GM21737 (cell line): Measurements from ENCODE around the gene DENND6A.
"Not testable (repeated sequence)": the region's sequence is repeated elsewhere in the genome, so short reads cannot be mapped to it uniquely, and the experiment has no call there.

Experiments
- ATAC-seq: cut with Tn5 transposase; IDR thresholded peaks from one replicate; pipeline ENCODE4 v1.9.1; 2021; ENCODE audit warnings: mild to moderate bottlenecking, moderate library complexity; ENCODE audit not compliant: unreplicated experiment

The DENND6A gene

GRCh38 chr3:57637391-57637790, 55.5 kb downstream of the DENND6A start:
- ATAC-seq: no peak

- ATAC-seq: not testable (repeated sequence)
Measured at GRCh38 chr3:57634259-57634658, 58.6 kb downstream of the DENND6A start.

GRCh38 chr3:57627976-57628375, 64.9 kb downstream of the DENND6A start:
- no peak for ATAC-seq

DNA sequence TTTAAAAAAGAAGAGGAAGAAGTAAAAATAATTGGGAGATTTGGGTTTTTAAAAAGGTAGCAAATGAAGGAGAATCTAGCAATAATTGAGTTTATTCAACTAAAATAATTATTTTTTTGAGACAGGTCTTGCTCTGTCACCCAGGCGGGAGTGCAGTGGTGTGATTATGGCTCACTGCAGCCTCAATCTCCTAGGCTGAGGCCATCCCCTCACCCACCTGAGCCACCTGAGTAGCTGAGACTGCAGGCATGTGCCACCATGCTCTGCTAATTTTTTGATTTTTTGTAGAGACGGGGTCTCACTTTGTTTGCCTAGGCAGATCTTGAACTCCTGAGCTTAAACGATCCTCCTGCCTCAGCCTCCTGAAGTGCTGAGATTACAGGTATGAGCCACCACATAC, 68.1 kb downstream of the DENND6A start:
- no peak for ATAC-seq

DNA sequence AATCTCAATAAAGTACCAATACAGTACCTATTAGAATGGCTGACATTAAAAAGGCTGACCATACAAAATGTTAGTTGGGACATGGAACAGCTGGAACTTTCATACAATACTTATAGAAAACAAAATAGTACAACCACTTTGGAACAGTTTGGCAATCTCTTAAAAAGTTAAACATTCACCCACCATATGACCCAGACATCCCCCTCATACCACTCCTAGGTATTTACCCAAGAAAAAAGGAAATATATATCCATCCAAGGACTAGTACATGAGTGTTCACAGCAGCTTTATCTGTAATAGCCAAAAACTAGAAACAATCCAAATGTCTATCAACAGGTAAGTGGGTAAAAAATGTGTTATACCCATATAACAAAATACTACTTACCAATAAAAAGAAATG, 70.5 kb downstream of the DENND6A start:
- no peak for ATAC-seq

DNA sequence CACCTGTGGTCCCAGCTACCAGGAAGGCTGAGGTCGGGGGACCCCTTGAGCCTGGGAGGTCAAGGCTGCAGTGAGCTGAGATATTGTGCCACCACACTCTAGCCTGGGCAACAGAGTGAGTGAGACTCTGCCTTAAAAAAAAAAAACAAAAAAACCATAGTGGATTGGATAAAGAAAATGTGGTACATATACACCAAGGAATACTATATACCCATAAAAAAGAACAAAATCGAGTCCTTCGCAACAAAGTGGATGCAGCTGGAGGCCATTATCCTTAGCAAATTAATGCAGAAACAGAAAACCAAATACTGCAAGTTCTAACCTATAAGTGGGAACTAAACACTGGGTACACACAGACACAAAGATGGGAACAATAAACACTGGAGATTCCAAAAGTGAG, 75.1 kb downstream of the DENND6A start:
- ATAC-seq: no peak

DNA sequence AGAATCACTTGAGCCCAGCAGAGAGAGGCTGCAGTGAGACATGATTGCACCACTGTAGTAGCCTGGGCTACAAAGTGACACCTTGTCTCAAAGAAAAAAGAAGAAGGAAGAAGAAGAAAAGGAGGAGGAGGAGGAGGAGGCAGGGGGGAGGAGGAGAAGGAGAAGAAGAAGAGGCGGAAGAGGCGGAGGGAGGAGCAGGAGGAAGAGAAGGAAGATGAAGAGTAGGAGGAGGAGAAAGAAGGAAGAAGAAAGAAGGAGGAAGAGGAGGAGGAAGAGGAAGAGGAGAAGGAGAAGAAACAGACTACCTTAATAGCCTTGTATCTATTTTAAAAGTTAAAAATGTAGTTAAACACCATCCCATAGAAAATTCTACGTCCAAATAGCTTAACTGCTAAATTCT, 76.6 kb downstream of the DENND6A start:
- ATAC-seq: no peak

DNA sequence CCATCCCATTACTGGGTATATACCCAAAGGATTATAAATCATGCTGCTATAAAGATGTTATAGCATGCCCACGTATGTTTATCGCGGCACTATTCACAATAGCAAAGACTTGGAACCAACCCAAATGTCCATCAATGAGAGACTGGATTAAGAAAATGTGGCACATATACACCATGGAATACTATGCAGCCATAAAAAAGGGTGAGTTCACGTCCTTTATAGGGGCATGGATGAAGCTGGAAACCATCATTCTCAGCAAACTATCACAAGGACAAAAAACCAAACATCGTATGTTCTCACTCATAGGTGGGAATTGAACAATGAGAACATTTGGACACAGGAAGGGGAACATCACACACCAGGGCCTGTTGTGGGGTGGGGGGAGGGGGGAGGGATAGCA, 81.0 kb downstream of the DENND6A start:
- not testable (repeated sequence) for ATAC-seq

- no peak for ATAC-seq
Measured at GRCh38 chr3:57605683-57606082, 87.2 kb downstream of the DENND6A start.

DNA sequence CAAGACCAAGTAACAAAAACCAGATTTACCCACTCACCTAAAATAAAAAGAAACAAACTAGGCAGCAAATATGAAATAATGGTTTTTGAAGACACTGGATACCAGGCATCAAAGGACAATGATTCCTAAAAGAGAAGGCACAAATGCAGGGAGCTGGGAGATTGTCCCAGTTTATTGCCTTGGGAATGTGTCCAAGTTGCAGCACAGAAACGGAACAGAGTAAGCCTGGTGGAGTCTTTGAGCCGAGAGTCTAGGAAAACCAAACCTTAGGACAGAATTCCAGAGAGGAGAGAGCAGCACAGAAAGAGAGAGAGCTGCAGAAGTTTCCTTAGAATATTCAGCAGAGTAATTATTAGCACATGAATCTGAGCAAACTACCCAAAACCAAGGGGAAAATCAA, 87.9 kb downstream of the DENND6A start:
- ATAC-seq: no peak

DNA sequence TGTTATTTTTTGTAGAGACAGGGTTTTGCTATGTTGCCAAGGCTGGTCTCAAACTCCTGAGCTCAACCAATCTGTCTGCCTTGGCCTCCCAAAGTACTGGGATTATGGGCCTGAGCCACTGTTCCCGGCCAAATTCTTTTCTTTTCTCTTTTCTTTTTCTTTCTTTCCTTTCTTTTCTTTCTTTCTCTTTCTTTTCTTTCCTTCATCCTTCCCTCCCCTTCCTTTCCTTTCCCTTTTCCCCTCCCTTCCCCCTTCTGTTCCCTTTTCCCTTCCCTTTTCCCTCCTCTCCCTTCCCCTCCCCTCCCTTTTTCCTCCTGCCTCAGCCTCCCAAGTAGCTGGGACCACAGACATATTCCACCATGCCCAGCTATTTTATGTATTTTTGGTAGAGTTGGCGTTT, 92.7 kb downstream of the DENND6A start:
- no peak for ATAC-seq

GRCh38 chr3:57598765-57599360, 94.0 kb downstream of the DENND6A start:
- ATAC-seq: no peak

DNA sequence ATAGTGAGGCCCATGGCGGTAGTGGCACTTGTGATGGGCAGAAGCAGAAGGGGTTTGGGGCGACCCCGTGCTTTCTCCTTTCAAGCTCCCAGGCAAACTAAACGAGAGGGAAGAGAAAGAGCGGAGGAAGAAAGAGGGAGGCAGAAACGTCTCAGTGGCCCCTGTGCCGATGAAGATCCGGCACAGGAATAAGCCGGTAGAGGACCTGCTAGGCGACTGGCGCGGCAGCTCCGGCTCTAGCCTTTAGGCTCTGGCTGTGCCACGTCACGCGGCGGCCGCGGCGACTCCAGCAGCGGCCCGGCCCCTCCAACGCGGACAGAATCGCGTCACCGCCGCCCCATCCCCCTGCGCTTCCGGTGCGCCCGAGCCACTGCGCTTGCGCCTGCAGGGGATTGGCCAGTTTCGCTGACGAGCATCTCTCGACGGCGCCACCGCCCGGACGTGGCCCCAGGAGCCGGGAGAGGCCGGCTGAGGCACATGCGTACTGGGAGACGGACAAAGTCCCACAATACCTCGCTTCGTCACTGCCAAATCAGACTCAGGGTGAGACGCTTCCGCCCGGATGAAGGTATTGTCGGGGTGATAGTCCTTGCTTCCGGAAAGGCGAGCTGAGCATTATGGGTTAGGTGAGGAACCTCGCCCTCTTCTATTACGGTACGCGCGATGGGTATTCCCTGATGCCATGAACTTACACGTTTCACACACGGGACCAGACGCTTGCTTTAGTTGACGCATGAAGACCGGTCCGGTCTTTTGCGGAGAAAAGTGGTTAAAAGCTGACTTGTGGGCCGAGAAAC, 95.6 kb downstream of the DENND6A start, which contains the start of gene ARF4:
Gene ARF4 (minus strand): TSS at position 218 of the 797 bp plus-strand sequence. CDS start 204 bp downstream, at position 14.
- ATAC-seq: peak; percentile 92

GRCh38 chr3:57596495-57597126, 96.3 kb downstream of the DENND6A start:
- ATAC-seq: no peak

DNA sequence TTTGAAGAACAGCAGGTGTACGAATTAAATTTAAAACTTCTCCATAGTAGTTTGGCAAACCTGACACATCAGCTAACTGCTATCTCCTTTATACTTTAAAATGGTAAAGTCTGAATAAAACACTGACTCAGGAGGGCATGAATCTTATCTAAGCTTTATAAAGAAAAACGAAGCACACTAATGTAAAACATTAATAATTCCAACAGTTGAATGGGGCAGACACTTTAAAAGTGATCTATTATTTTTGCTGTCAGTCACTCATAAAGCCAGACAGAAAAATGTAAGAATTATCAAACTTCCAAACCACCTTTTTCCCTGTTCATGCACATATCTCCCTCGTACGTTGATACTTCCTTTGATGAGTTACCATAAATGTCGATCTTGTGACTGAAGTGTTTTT, 98.3 kb downstream of the DENND6A start:
- no peak for ATAC-seq

DNA sequence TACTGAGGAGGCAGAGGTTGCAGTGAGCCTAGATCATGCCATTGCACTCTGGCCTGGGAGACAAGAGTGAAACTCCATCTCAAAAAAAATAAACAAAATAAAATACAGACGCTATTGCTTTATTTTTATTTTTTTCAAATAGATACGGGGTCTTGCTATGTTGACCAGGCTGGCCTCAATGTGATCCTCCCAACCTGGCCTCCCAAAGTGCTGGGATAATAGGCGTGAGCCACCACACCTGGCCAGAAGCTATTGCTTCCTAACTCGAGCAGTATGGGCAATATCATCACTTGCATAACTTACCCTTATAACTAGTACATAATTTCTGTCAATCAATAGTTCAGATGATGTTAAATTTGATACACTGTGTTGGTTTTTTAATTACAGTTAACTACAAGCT, 98.7 kb downstream of the DENND6A start:
- no peak for ATAC-seq

- no peak for ATAC-seq
Measured at GRCh38 chr3:57592306-57592705, 100.6 kb downstream of the DENND6A start.

DNA sequence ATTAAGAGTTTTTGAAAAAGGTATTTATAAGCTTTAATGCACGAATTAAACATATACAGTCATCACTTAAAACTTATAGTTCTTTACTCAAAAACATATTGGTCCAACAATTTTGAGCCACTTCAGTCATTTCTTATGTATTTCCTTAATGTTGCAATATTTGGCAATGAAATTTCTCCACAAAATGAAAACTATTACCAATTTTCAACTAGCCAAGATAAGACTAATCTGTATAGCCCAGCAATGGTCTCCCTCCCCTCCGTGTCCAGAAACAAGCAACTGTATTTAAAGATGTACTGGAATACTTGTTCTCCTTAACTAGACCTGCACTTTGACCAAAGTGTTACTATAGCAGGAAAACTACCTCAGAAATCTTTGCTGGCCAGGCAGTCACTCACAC, 105.0 kb downstream of the DENND6A start:
- no peak for ATAC-seq

- ATAC-seq: no peak
Measured at GRCh38 chr3:57586778-57587177, 106.1 kb downstream of the DENND6A start.

DNA sequence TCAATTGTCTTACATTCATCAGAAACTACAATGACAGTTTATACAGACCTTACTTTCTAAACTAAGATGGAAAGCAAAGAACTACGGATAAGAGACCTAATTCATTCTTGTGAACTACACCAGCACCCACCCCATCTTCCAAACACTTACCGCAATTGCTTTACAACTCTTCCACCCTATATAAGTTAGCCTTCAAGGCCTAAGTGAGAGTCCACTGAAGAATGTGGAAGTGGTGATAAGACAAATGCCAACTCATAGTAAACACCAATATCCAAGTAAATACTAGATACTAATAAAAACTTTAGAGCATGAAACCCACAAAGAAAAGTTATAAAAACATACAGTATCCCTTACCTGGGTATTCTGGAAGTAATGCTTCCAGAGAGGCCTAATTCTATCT, 109.3 kb downstream of the DENND6A start:
- ATAC-seq: no peak

DNA sequence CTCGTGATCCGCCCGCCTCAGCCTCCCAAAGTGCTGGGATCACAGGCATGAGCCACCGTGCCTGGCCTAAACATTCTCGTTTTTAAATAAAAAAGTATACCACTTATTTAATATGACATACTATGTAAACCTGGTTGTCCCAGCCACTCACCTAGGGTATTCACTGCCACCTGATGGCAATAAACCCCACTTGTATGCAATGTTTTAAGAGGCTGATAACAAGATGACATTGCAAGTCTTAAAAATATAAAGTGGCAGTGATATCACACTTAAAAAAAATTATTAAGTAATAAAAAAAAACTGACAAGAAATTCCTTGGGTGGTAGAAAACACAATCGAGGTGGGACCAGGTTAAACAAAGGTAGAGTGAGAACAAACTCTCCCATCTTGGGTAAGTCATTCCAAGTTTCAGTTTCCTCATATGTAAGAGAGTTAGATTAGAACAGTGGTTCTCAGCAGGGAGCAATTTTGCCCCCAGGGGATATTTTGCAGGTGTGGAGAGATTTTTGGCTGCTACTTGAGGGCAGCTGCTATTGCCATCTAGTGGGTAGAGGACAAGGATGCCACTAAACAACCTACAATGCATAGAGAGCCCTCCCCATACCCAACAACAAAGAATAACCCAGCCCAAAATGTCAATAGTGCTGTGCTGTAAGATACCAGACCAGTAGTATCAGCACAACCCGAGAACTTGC, 110.3 kb downstream of the DENND6A start:
- ATAC-seq: no peak
